Endothelial cell of hepatic sinusoid (primary cell): ENCODE results near the gene MOSPD2.

Experiments
- in situ Hi-C: cut with HindIII; loops from 2 replicates; pipeline ENCODE4 v1.10.0; 2017; ENCODE audit warnings: low sequenced_read_pairs

Gene MOSPD2

DNA sequence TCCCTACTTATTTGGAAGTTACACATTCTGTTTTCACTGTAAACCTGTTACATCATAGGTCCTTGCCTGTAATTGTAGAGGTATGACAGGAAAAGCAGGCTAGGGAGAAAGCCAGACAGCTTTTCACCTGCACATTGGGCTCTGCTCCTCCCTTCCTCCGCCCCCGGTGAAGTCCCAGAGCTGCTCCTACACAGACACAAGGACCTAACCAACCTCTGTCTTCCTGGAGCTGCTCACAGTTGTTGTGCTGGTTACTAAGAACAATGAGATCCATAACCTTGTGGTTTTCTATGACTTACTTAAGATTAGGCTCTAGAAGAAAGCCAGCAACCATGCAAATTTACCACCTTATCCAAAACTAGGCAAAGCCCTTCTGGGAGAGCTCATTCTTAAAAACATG, 40.0 kb downstream of the MOSPD2 start:
- in situ Hi-C loops, result no loop called here

DNA sequence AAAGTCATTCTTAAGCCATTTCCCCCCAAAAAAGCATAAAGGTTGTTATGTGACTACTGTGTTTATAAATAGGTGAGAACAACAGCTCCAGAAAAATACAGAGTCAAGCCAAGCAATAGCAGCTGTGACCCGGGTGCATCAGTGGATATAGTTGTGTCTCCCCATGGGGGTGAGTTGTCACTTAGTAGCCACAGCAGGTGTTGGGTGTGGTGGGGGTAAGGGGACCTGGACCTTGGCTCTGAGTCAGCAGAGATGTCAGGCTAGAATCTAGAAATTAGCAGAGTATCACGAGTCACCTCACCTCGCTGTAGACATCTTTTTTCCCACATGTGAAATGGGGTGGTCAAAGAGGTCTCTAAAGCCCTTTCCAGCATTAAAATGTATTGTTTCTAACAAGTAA, 42.4 kb downstream of the MOSPD2 start:
- in situ Hi-C loops, result no loop called here

DNA sequence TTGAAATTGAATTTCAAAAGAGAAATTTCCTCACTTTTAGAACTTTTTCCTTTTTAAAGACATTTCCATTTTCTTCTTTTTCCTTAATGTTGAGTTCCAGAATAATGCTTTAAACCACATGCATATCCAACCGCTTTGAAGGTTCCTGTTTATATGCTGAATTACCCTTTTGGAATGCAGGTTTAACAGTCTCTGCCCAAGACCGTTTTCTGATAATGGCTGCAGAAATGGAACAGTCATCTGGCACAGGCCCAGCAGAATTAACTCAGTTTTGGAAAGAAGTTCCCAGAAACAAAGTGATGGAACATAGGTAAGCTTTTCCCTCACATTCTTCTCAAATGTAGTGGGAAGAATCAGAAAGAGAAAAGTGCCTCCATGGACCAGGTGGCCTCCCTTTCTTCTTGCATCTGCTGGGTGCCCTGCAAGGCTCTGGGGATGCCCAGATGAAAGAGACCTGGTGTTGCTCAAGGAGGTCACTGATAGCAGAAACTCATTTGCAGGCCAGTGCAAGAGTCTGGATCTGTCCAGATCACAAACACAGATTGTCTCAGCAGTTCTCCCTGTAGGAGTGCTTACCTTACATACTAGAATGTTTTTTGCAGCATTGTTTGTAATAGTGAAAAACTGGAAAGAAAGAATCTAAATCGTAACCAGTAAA, 42.9 kb downstream of the MOSPD2 start:
- in situ Hi-C loops, result no loop called here

DNA sequence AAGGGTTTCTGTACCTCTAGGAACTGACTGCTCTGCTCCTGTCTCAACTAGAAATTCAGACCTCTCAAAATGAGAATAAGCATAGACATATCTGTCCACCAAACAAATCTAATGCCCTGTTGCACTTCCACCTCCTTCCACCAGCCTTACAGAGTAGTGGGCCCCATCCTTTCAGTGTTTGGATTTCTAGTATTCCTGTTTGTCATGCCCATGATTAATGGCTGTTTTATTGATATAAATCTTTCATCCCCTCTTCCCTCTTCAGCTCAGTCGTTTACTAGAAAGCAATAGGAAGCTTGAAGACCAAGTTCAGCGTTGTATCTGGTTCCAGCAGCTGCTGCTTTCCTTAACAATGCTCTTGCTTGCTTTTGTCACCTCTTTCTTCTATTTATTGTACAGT, 46.2 kb downstream of the MOSPD2 start:
- in situ Hi-C loops, result no loop called here

DNA sequence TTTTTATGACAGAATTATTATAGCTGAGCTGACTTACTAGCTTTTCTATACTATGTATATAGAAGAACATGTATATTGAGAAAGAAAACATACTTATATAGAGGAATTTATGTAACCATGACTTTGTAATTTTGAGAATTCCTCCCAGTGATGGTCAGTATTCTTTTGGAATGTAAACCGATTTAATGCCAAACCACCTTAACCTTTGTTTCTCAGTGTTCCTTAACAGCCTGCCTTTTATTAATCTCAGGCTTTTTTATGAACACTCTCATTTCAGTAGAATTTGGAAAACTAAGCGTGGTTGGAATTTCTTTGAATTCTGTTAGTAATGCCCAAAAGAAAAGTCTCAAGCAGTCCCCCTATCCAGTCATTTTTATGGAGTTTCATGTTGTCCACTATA, 47.0 kb downstream of the MOSPD2 start:
- in situ Hi-C loops, result no loop called here

DNA sequence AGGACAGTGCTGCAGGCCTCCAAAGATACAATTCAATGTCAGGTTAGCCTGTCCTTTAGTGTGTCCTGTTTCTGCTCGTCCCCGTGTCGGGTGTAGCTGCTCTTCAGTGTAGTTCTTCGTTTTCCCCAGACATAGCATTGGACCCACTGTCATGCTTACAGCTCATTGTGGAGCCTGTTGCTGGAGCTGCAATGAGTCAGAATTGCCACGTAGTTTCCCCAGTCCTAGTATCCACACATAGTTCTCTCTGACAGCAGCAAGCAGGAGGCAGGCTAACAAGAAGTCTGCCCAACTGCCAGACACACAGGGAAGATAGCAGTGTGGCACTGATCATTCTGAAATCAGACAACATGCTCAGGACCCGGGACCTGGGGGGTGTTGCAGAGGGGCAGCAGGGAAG, 49.2 kb downstream of the MOSPD2 start:
- in situ Hi-C loops, result no loop called here

DNA sequence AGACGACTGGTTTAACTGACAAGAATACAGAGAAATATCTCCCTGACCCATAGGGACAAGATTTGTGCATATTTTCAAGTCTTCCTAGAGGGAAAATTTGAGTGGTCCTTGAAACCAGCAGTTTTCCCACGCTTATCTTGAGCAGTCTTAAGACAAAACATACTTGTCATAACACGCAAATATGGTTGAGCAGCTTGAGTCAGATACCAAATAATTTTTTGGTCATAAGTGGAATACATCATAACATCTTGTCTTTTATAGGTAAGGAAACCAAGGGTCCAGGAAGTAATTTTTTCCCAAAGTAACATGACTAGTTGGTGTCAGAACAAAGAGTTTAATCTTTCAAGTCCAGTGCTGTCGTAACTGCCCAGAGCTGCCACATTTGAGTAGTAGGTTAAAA, 50.5 kb downstream of the MOSPD2 start:
- in situ Hi-C loops, result no loop called here

DNA sequence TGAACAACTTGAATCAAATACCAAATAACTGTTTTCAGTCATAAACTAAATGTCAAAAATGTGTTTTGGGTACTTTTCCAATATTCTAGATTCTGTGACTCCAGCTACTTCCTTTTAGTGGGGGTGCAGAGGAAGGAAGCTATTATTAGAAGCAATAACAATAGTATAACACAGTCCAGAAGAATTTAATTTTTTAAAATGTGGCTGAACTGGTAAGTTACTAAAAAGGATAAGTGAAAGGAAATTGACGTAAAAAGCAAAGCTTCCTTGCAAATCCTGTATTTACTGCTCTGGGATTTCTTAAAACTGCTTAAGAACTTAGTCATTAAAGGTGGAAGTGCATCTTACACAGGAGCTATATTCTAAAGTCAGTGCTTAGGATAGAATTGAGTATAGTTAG, 53.2 kb downstream of the MOSPD2 start:
- in situ Hi-C loops, result no loop called here

DNA sequence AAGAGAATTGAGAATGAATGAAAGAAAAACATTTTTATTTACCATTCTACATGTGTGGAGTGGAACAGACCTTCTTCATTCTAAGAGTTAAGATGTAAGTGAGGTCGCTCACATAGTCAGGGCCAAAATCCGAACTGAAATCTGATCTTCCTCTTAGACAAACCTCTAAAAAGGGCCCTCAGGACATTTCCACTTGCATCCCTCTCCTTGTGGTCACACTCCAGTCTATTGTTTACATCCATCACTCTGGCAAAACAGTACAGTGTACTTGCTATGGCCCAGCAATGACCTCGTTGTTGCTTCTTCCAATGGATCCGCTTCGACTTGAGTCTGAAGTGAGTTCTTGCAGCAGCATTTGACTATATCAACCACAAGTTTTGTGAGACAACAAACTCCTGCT, 54.2 kb downstream of the MOSPD2 start:
- in situ Hi-C loops, result no loop called here

DNA sequence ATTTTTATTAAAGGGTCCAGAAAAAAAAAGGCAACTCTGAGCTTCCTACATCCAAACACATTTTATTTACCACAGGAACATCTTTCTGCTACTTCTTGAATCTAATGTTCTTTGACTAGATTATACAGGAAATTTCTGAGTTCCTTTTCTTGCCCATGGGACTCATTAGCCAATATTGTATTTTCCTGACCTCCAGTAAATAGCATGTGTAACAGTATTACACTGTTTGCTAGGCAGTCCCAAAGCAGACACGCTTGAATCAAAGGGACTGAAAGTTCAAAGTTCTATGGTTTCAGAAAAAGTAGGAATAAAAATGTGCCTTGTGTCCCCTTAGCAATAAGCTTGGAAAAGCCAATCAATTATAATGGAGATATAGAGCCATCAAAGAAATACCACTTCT, 57.4 kb downstream of the MOSPD2 start:
- in situ Hi-C loops, result no loop called here

DNA sequence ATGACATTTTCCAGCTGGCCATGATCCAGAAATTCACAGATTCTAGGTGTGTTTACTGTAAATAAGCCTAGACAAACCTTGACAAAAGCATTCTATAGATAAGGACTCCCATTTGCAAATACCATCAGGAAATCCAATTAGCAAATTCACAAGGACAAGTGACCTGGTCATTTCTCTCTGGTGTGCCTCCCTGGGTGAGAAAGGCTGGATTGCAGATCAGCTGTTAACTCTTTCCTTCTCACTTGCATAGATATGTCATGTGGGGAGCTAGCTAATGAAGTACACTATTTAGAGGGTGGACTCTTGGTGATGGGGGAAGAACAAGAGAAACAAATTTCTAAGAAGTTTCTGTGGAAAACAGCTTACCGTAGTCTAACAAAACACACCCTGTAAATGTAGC, 58.9 kb downstream of the MOSPD2 start:
- in situ Hi-C loops, result no loop called here

DNA sequence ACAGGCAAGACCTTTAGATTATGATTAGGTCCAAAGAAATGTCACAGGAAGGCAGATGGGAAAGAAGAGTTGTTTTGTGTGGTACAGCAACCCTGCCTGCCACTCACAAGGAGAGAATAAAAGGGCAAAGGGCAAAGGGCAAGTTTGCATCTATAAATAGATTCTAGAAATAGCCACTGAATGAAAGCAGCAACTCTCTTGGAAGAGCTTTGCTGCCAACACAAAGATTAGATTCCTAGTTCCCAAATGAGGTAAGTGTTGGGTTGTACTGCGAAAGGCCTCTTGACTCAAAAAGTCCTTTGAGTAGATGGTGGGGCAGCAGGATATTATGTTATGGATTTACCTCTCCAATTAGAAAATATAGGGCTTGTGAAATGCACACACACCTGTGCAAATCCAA, 61.2 kb downstream of the MOSPD2 start:
- in situ Hi-C loops, result no loop called here

DNA sequence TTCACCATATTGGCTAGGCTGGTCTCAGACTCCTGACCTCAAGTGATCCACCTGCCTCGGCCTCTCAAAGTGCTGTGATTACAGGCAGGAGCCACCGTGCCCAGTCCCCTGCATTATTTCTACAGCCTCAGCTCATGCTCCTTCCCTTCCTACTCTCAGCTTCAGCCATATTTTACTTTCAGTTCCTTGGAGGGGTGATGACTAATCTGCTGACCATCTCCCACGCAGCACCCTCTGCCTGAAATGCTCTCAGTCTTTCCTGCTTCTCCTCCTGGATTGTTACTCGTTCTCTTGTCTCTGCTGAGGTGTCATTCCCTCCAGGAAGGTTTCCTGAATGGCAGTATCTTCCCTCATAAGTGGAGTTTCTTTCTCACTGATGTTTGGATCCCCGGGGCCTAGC, 63.3 kb downstream of the MOSPD2 start:
- in situ Hi-C loops, result no loop called here

DNA sequence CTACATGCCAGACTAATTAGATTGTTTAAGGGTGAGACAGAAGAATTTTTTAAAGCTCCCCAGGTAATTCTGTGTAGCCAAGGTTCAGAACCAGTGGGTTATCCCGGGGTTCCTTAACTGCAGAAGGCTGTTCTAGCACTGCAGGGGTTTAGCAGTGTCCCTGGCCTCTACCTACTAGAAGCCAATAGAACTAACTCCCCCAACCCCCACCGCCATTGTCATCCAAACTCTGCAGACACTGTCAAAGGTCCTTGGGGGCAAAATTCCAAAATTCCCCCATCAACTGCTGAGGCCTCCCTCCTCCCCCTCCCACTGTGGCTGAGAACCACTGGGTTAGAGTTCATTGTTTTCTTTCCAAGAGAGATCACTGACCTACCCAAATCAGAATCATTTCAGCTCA, 66.4 kb downstream of the MOSPD2 start:
- in situ Hi-C loops, result no loop called here

DNA sequence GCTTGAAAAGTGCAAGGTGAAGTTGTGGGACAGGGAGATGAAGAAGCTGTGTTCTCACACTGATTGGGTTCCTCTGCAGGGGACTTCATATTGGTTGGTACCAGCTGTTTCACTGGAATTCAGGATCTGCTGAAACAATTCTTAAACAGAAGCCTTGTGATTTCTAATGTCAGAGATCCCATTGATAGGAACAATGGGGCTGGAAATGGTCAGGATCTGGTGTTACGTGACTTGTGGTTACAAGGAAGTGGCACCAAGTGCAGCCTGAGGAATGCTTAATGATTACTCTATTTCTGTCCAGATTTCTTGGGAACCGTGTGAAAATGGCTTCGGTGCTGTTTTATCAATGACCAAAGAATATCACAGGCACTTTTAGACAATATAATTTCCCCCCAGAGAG, 68.1 kb downstream of the MOSPD2 start:
- in situ Hi-C loops, result no loop called here

DNA sequence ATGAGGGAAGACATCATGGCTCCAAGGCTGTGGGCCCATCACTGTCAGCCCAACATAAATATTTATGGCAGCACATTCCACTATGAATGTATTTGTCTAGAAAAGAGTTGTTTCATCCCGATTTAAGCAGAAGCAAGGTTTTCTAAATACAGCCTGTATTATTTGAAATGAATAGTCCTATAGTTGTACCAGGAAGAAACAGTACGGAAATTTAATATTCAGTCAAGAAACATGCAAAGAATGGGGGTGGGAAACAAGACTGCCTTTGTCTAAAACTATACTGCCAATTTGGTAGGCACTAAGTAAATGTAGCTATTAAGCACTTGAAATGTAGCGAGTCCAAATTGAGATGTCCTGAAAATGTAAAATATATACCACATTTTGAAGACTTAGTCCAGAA, 69.1 kb downstream of the MOSPD2 start:
- in situ Hi-C loops, result no loop called here

DNA sequence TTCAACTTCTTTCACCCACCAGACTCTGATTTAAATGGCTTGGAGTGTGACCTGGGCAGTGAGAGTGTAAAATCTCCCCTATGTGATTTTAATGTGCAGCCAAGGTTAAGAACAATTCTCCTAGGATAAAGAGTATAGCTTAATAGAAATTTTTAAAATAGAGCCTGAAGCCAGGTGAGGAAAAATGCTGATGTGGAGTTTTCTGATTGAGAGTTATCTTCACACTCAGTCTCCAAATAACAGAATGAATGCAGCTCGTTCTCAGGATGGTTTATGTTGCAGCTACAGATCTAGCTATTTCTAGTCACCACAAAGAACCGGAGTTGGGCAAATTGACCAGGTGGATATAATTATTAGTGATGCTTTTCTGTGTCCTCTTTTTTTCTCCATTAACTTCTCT, 70.7 kb downstream of the MOSPD2 start:
- in situ Hi-C loops, result no loop called here

DNA sequence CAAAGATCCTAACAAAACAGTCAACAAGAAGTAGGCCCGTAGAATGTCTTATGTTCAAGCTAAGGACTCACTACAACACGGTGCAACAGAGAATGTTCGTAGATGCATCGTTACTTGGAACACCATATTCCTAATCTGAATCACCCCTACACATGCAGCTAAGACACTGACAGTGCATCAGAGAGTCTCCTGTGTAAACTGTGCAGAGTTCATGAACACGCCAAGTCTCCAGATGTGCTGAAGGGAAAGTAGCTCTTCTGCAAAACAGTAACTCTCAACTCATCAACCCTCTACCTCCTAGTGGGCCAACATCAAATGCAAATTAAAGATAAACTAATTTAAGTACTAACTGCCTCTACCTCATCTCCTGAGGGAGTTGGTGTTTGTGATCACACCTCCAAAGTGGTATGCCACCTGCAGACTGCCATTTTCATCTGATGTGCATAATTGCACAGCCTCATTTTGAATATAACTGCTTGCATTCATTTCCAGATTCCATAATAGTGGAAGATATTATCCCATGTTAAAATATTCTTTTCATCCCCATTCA, 73.5 kb downstream of the MOSPD2 start:
- in situ Hi-C loops, result no loop called here

DNA sequence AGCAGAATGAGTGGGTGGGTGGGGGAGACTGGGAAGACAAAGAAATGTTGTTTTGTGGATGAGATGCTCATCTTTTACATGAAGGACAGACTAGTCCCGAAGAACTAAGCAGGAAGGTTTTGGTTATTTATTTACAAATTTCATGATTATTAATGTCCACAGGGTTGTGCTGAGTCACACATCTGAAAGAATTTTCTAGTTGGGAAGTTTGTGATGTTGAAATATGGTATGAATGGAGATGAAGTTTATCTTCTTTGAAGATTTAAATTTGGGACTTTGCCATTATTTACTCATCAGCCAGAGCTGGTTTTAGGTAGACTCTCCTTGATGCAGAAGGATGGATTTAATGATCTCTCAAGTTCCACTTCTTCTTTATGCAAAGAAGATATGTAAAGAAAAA, 75.5 kb downstream of the MOSPD2 start:
- in situ Hi-C loops, result no loop called here

DNA sequence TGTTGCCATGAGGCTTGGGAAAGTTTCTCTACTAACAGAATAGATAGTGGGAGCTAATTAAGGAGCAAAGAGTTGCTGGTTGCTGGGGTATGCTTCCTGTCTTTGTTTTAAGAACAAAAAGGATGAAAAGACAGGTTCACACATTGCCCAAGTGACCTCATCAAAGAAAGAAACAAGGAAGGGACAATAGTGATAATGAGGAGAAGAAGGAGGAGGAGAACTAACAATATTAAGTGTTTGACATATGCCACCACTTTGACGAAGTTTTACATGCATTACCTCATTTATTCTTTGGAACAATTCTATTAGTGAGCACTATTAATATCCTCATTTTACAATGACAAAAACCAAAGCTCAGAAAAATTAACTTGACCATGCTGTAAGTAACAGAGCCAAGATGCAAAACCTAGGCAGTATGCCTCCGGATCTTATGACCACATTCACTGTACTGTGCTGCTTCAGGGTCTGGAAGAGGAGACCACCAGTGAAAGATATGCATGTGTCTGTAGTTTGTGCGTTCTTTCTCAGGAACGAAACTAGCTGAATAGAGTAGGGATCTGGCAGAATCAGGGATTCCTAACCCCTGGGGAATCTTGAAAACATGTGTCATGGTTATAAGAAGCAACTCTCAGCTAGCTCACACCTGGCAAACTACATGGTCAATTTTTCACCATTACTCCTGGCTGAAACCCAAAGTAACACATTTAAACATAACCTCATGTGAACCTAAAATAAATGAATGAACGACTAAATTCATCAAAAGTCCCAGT, 83.8 kb downstream of the MOSPD2 start:
- in situ Hi-C loops, result no loop called here

DNA sequence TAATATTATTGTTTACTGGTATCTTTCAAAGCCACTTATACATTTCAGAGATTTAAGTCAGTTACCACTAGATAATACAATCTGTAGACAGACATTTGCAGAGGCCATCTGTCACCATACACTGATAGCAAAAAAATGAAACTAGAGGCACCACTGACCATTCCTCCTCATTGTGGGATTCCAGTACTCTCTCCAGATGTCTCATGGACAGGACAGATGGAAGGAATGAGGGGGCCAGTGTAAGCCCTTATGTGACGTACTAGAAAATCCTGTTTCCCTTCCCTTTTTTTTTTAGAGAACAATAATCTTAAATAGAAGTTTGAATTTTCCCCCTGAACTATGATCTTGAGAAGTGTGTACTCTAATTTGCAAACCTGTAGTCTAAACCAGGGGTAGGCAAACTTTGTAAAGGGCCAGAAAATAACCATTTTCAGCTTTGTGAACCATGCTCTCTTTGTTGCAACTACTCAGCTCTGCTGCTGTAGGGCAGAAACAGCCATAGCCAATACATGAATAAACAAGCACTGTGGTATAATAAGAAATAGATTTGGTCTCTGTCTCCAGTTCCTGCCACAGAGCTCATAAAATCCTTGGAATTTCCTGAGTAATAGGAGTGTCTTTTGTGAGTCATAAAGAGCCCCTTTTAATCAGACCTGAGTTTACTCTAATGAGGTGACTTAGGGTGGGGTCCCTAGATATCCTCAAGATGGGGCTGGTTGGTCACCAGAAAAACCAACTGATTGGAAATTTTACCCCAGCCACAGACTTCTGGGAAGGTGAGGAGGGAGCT, 90.4 kb downstream of the MOSPD2 start:
- in situ Hi-C loops, result no loop called here

DNA sequence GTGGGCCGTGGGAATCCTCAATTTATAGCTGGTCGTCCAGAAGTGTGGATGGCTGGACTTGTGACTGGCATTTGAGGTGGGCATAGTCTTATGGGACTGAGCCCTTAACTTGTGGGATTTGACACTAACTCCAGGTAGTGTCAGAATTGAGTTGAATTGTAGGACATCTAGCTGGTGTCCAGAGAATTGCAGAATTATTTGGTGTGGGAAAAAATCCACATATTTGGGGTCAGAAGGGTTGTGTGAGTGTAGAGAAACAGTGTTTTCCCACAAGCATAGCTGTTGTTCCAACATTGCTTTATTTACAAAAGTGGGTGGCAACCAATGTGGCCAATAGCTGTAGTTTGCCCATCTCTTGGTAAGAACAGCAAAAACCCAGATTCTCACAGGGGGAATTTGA, 91.3 kb downstream of the MOSPD2 start:
- in situ Hi-C loops, result no loop called here
